Gastroesophageal sphincter (tissue), 3 donors: ENCODE results near the gene ROBO1.

Experiments used
- POLR2A ChIP-seq, 2 donors: fragments of 450-650 bp; IDR thresholded peaks; one replicate each; pipeline ENCODE4 v1.6.1; 2017; ENCODE audit warnings: antibody characterized with exemption in 2 of 2, mild to moderate bottlenecking in 2 of 2, moderate library complexity in 1 of 2
- TF ChIP-seq, protein P1 (sequence below), 4 experiments: fragments of 200-600 bp in 2 of 4; fragments of 450-650 bp in 2 of 4; sonication (generic) in 1 of 4; IDR thresholded peaks; one replicate each; pipeline ENCODE4 v1.5.1; 2017 to 2019; ENCODE audit warnings: antibody characterized with exemption in 4 of 4, mild to moderate bottlenecking in 2 of 4, moderate library complexity in 2 of 4

DNA sequence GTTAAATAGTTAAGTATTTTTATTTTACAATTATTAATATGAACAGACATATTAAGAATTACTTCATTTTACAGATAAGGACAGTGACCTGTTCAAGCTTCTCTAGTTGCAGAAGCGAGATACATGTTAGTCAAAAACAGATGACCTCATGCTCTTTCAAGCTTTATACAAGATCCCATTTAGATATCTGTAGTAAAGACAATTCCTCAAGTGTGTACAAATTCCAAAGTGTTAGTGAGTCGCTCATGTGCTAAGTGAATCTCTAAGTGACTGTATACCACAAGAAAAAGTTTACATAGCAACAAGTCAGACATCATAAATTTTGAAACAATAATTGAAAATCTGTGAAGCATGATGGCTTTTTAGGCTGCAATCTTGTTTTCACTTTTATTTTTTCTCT lies 293.8 kb downstream of the ROBO1 start:
- TF ChIP-seq, protein P1, sequence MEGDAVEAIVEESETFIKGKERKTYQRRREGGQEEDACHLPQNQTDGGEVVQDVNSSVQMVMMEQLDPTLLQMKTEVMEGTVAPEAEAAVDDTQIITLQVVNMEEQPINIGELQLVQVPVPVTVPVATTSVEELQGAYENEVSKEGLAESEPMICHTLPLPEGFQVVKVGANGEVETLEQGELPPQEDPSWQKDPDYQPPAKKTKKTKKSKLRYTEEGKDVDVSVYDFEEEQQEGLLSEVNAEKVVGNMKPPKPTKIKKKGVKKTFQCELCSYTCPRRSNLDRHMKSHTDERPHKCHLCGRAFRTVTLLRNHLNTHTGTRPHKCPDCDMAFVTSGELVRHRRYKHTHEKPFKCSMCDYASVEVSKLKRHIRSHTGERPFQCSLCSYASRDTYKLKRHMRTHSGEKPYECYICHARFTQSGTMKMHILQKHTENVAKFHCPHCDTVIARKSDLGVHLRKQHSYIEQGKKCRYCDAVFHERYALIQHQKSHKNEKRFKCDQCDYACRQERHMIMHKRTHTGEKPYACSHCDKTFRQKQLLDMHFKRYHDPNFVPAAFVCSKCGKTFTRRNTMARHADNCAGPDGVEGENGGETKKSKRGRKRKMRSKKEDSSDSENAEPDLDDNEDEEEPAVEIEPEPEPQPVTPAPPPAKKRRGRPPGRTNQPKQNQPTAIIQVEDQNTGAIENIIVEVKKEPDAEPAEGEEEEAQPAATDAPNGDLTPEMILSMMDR (IDR thresholded peaks at IDR 0.05): no peak
- no peak for TF ChIP-seq POLR2A (IDR thresholded peaks at IDR 0.05)
